NCI-H345 (cell line): ENCODE results near the gene VIL1.

ENCODE experiments used
- DNase-seq: peaks from one replicate; lab custom pipeline; 2025; lab: John Stamatoyannopoulos, UW

VIL1 gene

GRCh38 chr2:218395090-218395444 lies 23.9 kb upstream of the VIL1 start:
- DNase-seq, result no peak

- DNase-seq, result no peak
Observed at GRCh38 chr2:218395456-218395825, 23.5 kb upstream of the VIL1 start.

GRCh38 chr2:218395826-218396687 lies 22.9 kb upstream of the VIL1 start:
- peak; percentile 92 for DNase-seq

GRCh38 chr2:218396688-218397462 lies 22.0 kb upstream of the VIL1 start:
- DNase-seq, result peak; percentile 93

- peak; percentile 47 for DNase-seq
Observed at GRCh38 chr2:218397463-218397819, 21.5 kb upstream of the VIL1 start.

- DNase-seq, result peak; percentile 47
Observed at GRCh38 chr2:218397820-218398436, 21.0 kb upstream of the VIL1 start.

- DNase-seq, result peak; percentile 64
Observed at GRCh38 chr2:218398437-218399390, 20.2 kb upstream of the VIL1 start.

- DNase-seq, result peak; percentile 84
Observed at GRCh38 chr2:218399391-218400166, 19.3 kb upstream of the VIL1 start, which contains the start of gene CTDSP1. TSS of gene CTDSP1 (plus strand) at chr2:218399868. CDS start at chr2:218400091, 223 bp downstream.

- DNase-seq, result no peak
Observed at GRCh38 chr2:218400167-218400929, 18.6 kb upstream of the VIL1 start.

- DNase-seq, result no peak
Observed at GRCh38 chr2:218400930-218401881, 17.7 kb upstream of the VIL1 start.

- DNase-seq, result no peak
Observed at GRCh38 chr2:218401890-218402289, 17.0 kb upstream of the VIL1 start.

- no peak for DNase-seq
Observed at GRCh38 chr2:218402491-218402901, 16.4 kb upstream of the VIL1 start.

GRCh38 chr2:218402911-218403411 lies 16.0 kb upstream of the VIL1 start:
- DNase-seq, result no peak

GRCh38 chr2:218403810-218404209 lies 15.1 kb upstream of the VIL1 start:
- no peak for DNase-seq

GRCh38 chr2:218404351-218405085 lies 14.4 kb upstream of the VIL1 start:
- DNase-seq, result no peak

GRCh38 chr2:218405086-218405745 lies 13.7 kb upstream of the VIL1 start:
- no peak for DNase-seq

- DNase-seq, result no peak
Observed at GRCh38 chr2:218405746-218406208, 13.1 kb upstream of the VIL1 start.
